Activated naive CD8-positive, alpha-beta T cell (primary cell): Measurements from ENCODE around the gene MAPK8IP2.

ENCODE experiments used
- H3K27ac Mint-ChIP-seq: one replicate; pipeline ENCODE4 v1.8.0; 2021; ENCODE audit warnings: mixed read lengths
- H3K27me3 Mint-ChIP-seq: one replicate; pipeline ENCODE4 v1.8.0; 2021; ENCODE audit warnings: mixed read lengths
- H3K36me3 Mint-ChIP-seq: one replicate; pipeline ENCODE4 v1.8.0; 2021; ENCODE audit warnings: mixed read lengths
- H3K4me1 Mint-ChIP-seq: one replicate; pipeline ENCODE4 v1.8.0; 2021; ENCODE audit warnings: low read depth, mixed read lengths
- H3K4me3 Mint-ChIP-seq: one replicate; pipeline ENCODE4 v1.8.0; 2021; ENCODE audit warnings: mild to moderate bottlenecking, mixed read lengths
- H3K9me3 Mint-ChIP-seq: one replicate; pipeline ENCODE4 v1.8.0; 2021; ENCODE audit warnings: low read depth, mixed read lengths

Gene MAPK8IP2

DNA sequence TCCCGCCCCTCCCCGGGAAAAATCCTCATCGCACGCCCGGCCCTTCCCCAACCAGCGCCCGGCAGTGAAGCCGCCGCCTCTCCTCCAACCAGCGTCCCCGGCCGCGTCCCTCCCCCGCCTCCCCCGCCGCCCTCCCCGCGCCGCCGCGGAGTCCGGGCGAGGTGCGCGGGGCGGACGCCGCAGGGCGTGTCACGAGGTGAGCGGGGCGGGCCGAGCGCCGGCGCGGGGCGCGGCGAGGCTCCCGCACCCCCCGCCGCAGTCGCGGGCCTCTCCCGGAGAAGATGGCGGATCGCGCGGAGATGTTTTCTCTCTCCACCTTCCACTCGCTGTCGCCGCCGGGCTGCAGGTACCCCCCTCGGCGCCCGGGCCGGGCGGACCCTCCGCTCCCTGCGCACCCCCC, at the start of gene MAPK8IP2:
Gene MAPK8IP2 (plus strand): TSS at position 256 of the 400 bp plus-strand sequence. CDS start 26 bp downstream, at position 282.
- Mint-ChIP-seq H3K4me3 (peak within 1 kb of the TSS; percentile 77), H3K27me3 (peaks cover 19% of the 10 kb centered on the region), H3K36me3 (peaks cover 8% of the 10 kb centered on the region), H3K27ac (no peak within 1 kb of the TSS), H3K4me1 (peaks cover 15% of the 10 kb centered on the region), H3K9me3 (no peaks in the 10 kb centered on the region)

DNA sequence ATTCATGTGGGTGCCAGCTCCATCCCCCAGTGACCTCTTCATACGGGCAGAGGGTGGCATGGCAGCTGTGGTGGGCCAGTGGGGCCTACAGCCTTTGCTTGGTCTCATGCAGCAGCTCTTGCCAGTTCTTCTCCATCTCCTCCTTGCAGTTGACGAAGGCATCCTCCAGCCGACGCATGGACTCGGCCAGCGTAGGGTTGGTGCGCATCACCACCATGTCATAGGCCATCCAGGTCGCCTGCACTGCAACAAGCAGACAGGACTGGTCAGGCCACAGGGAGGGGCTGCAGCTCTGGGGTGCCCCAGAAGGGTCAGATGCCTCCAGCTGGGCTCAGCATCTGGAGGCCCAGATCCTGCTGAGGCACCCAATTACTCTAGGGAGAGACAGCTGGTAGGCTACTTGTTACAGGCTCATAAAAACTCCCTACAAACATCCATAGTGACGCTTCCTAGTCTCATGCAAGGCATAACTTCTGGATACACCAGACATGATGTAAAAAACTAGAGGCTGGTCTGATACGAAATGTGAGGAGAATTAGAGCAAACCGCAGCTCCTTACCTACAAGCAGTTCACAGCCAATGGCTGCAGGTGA, 49.3 kb upstream of the MAPK8IP2 start:
- Mint-ChIP-seq H3K9me3 (no peaks in the 10 kb centered on the region), H3K4me3 (peak overlapping the region; percentile 79)

DNA sequence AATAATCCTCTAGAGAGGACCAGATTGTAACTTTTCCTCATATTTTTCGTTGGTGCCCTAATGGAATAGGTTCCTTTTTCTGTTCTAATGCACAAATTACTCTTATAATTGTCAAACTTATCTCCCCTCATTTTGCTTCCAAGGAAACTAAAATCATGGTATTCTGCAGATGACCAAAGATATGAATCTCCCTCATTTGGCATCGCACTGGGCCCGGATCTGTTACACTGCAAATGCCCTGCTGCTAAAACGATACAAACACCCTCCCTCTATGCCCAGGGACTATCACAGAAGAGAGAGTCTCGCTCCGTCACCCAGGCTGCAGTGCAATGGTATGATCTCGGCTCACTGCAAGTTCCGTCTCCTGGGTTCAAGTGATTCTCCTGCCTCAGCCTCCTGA, 47.3 kb upstream of the MAPK8IP2 start:
- no peaks in the 10 kb centered on the region for H3K27me3 Mint-ChIP-seq
- no peaks in the 10 kb centered on the region for H3K36me3 Mint-ChIP-seq
- H3K27ac Mint-ChIP-seq, result no peak overlapping the region
- no peaks in the 10 kb centered on the region for H3K9me3 Mint-ChIP-seq
- no peak overlapping the region for H3K4me3 Mint-ChIP-seq
- H3K4me1 Mint-ChIP-seq, result peaks cover 18% of the 10 kb centered on the region

More for the DNA sequence above, 49.3 kb upstream of the MAPK8IP2 start:
- Mint-ChIP-seq H3K4me1 (peaks cover 21% of the 10 kb centered on the region), H3K36me3 (no peaks in the 10 kb centered on the region), H3K27me3 (no peaks in the 10 kb centered on the region), H3K27ac (peak overlapping the region; percentile 41)

- Mint-ChIP-seq H3K36me3 (no peaks in the 10 kb centered on the region), H3K4me1 (peaks cover 5% of the 10 kb centered on the region), H3K4me3 (no peak overlapping the region), H3K27ac (no peak overlapping the region), H3K27me3 (no peaks in the 10 kb centered on the region), H3K9me3 (no peaks in the 10 kb centered on the region)
Observed at GRCh38 chr22:50556703-50557102, 43.9 kb upstream of the MAPK8IP2 start.

- Mint-ChIP-seq H3K9me3 (no peaks in the 10 kb centered on the region), H3K27me3 (no peaks in the 10 kb centered on the region), H3K27ac (no peak overlapping the region), H3K4me3 (no peak overlapping the region), H3K4me1 (peaks cover 13% of the 10 kb centered on the region), H3K36me3 (no peaks in the 10 kb centered on the region)
Observed at GRCh38 chr22:50560034-50560433, 40.6 kb upstream of the MAPK8IP2 start.

- H3K36me3 Mint-ChIP-seq, result no peaks in the 10 kb centered on the region
- H3K27ac Mint-ChIP-seq, result peak overlapping the region; percentile 50
- peaks cover 13% of the 10 kb centered on the region for H3K4me1 Mint-ChIP-seq
- H3K9me3 Mint-ChIP-seq, result no peaks in the 10 kb centered on the region
- no peaks in the 10 kb centered on the region for H3K27me3 Mint-ChIP-seq
- H3K4me3 Mint-ChIP-seq, result peak overlapping the region; percentile 61
Observed at GRCh38 chr22:50561401-50562358, 38.9 kb upstream of the MAPK8IP2 start.

DNA sequence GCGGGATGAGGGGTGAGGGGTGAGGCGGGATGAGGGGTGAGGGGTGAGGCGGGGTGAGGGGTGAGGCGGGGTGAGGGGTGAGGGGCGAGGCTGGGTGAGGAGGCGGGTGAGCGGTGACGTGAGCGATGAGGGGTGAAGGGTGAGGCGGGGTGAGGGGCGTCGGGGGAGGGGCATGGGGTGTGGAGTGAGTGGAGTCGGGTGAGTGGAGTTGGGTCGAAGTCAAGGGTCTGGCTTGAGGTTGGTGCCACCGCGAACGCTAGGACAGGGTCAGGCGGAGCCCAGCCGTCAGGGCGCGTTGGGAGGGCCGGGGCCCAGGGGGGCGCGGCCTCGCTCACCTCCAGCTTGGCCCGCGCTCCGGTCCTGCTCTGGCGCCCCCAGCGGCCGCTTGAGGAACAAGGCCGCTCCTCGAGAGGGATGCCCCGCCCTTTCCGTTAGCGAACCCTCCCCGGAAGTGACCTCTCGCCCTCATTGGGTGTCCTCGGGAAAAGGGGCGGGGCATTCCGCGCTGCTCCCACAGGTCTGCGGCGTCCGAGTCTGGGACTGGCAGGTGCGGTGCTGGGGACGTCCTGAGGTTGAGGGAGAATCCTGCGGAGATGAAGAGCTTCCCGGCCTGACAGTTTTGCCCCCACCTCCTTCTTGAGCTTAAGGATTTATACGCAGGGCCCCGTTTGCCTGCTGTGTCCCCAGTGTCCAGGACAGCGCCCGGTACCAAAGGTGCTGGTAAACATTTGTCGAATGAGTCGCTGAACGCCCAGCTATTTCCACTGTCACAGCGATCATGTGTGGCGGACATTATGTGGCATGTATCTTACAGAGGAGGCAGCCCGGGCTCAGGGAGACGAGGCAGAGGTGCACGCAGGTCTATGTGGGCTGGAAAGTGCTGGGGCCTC, 37.8 kb upstream of the MAPK8IP2 start, which contains the start of gene SYCE3:
Gene SYCE3 (minus strand): TSS at position 397 of the 890 bp plus-strand sequence. CDS start 6,514 bp downstream, outside the sequence.
- peak within 1 kb of the TSS; percentile 94 for H3K4me3 Mint-ChIP-seq

DNA sequence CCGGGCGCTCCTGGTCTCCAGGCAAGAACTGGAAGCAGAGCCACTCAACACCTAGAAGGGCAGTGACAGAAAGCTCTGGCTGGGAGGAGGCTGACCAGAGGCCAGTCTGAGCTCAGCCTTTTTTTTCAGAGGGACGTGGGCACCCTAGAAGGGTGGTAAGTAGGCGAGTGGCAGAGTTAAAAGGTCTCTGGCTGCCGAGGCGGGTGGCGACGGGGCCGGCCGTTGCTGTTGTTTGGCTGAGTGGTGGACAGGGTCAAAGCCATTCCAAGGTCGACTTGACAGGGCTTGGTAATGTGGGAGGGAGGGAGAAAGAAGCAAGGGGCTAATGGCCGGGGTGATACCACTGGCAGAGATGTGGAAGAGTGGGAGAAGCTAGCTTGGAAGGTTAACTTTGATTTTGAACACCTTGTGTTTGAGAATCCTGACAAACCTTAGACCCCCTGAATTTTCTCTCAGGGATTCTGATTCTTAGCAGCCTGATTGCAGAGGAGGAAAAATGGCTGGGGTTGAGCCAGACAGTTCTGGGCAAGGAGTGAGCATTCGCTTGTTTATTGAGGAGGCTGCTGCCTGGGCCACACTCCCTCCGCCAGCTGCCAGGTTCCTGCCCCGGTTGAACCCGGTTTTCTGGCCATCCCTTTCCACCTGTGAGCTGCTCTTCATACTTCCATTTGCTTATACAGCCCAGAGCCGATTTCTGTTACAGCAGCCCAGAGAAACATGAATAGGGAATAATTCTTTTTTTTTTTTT, 37.0 kb upstream of the MAPK8IP2 start:
- H3K27ac Mint-ChIP-seq, result peak overlapping the region; percentile 77
- H3K4me3 Mint-ChIP-seq, result peak overlapping the region; percentile 94
- no peaks in the 10 kb centered on the region for H3K9me3 Mint-ChIP-seq
- no peaks in the 10 kb centered on the region for H3K36me3 Mint-ChIP-seq
- H3K27me3 Mint-ChIP-seq, result no peaks in the 10 kb centered on the region
- peaks cover 13% of the 10 kb centered on the region for H3K4me1 Mint-ChIP-seq

More for the DNA sequence above, 37.8 kb upstream of the MAPK8IP2 start, which contains the start of gene SYCE3:
- Mint-ChIP-seq H3K36me3 (no peaks in the 10 kb centered on the region), H3K27ac (peak within 1 kb of the TSS; percentile 77), H3K27me3 (no peaks in the 10 kb centered on the region), H3K4me1 (peaks cover 13% of the 10 kb centered on the region), H3K9me3 (no peaks in the 10 kb centered on the region)

DNA sequence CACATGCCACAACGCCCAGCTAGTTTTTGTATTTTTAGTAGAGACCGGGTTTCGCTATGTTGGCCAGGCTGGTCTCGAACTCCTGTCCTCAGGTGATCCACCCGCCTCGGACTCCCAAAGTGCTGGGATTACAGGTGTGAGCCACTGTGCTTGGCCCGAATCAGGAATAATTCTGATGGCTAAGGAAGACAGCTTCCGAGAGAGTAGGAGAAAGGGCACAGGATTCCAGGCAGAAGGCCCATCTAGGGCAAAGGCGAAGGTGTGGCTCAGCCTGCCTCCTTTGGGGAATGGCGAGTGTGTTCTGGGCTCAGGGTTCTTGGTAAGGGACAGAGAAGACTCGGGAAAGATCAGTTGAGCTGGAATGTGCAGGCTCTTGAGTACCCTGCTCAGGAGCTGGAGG, 36.3 kb upstream of the MAPK8IP2 start:
- H3K27ac Mint-ChIP-seq, result no peak overlapping the region
- H3K9me3 Mint-ChIP-seq, result no peaks in the 10 kb centered on the region
- peaks cover 13% of the 10 kb centered on the region for H3K4me1 Mint-ChIP-seq
- H3K27me3 Mint-ChIP-seq, result no peaks in the 10 kb centered on the region
- no peak overlapping the region for H3K4me3 Mint-ChIP-seq
- H3K36me3 Mint-ChIP-seq, result no peaks in the 10 kb centered on the region

DNA sequence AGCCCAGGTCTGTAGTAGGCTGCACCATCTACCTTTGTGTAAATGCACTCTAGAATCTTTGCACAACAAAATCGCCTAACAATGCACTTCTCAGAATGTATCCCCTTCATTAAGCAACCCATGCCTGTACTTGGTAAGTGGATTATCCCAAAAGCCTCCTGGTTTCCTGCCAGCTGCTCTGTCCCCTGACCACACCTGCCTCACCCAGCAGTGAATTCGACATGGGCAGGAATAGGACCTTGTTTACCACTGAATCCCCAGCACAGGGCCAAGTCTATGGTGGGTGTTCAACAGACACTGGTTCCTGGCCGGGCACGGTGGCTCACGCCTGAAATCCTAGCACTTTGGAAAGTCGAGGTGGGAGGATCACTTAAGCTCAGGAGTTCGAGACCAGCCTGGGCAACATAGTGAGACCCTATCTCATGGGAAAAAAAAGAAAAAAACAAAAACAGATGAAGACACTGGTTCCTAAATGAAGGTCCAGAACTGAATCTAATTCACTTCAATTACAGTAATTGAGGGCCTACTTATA, 32.8 kb upstream of the MAPK8IP2 start:
- no peaks in the 10 kb centered on the region for H3K9me3 Mint-ChIP-seq

GRCh38 chr22:50568626-50569025, 32.0 kb upstream of the MAPK8IP2 start:
- no peaks in the 10 kb centered on the region for H3K9me3 Mint-ChIP-seq
- no peak overlapping the region for H3K27ac Mint-ChIP-seq
- H3K4me3 Mint-ChIP-seq, result no peak overlapping the region
- no peaks in the 10 kb centered on the region for H3K27me3 Mint-ChIP-seq
- no peaks in the 10 kb centered on the region for H3K36me3 Mint-ChIP-seq
- peaks cover 1% of the 10 kb centered on the region for H3K4me1 Mint-ChIP-seq

More for the DNA sequence above, 32.8 kb upstream of the MAPK8IP2 start:
- H3K36me3 Mint-ChIP-seq, result no peaks in the 10 kb centered on the region
- no peak overlapping the region for H3K27ac Mint-ChIP-seq
- H3K27me3 Mint-ChIP-seq, result no peaks in the 10 kb centered on the region
- H3K4me1 Mint-ChIP-seq, result peaks cover 7% of the 10 kb centered on the region
- H3K4me3 Mint-ChIP-seq, result no peak overlapping the region

- H3K27ac Mint-ChIP-seq, result no peak overlapping the region
- H3K4me3 Mint-ChIP-seq, result no peak overlapping the region
- no peaks in the 10 kb centered on the region for H3K4me1 Mint-ChIP-seq
- H3K9me3 Mint-ChIP-seq, result no peaks in the 10 kb centered on the region
- H3K36me3 Mint-ChIP-seq, result no peaks in the 10 kb centered on the region
- H3K27me3 Mint-ChIP-seq, result no peaks in the 10 kb centered on the region
Observed at GRCh38 chr22:50569041-50569459, 31.5 kb upstream of the MAPK8IP2 start.

DNA sequence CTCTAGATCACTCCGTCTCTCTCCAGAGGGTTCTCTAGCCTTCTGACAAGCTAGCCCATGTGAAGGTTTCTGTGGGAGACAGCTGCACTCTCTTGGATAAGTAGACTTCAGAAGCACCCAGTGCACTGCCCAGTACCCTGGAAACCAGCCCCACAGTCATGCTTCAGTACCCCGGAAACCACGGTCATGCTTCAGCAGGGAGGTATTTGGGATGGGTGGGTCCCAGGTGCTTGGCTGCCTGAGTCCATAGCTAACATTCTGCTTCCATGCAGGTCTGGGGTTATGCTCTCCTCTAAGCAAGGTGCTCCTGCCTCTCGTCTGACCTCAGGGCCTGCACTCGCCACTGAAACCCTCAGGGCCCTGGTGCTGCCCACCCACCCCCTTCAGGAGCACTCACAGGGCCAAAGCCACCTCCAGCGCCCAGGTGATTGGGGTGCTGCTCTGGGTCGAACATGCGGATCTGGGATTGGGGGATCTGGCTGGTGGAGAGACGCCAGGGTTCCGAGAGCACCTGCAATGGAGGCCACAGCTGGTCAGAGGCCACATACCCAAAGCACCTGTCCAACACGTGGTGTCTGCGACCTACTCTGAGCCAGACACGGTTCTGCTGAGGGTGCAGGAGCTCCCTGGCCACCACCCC, 30.6 kb upstream of the MAPK8IP2 start:
- Mint-ChIP-seq H3K9me3 (no peaks in the 10 kb centered on the region), H3K36me3 (no peaks in the 10 kb centered on the region), H3K27ac (no peak overlapping the region), H3K4me1 (no peaks in the 10 kb centered on the region), H3K4me3 (no peak overlapping the region), H3K27me3 (no peaks in the 10 kb centered on the region)
